Gastroesophageal sphincter (tissue), 4 donors: ENCODE measurements around the gene FBXO8. TPM values are rescaled to one million over a fixed set of nuclear protein-coding genes. Genes with fewer than 3 reads are reported as not detected.

ENCODE experiments used
- ATAC-seq: fragments of 150-250 bp; one replicate; pipeline ENCODE4 v1.9.1; 2016; ENCODE audit warnings: mild to moderate bottlenecking, moderate library complexity
- H3K27ac ChIP-seq, 4 donors: fragments of 200-600 bp; sonication (generic) in 3 of 4; 1 replicate in 3 of 4; 2 replicates in 1 of 4; pipeline ENCODE4 v1.5.1; 2016 to 2019
- H3K27me3 ChIP-seq: fragments of 200-600 bp; sonication (generic); one replicate; pipeline ENCODE4 v1.5.1; 2019
- H3K36me3 ChIP-seq, 2 donors: fragments of 200-600 bp; sonication (generic); one replicate each; pipeline ENCODE4 v1.5.1; 2019; ENCODE audit warnings: control low read depth in 1 of 2
- H3K4me1 ChIP-seq, 3 donors: fragments of 200-600 bp; sonication (generic); 1 replicate in 2 of 3; 2 replicates in 1 of 3; pipeline ENCODE4 v1.5.1; 2016 to 2019; ENCODE audit warnings: control low read depth in 2 of 3
- H3K4me3 ChIP-seq, 2 donors: fragments of 200-600 bp; sonication (generic); one replicate each; pipeline ENCODE4 v1.5.1; 2019; ENCODE audit warnings: mild to moderate bottlenecking in 1 of 2, moderate library complexity in 1 of 2
- H3K9me3 ChIP-seq, 3 donors: fragments of 200-600 bp; sonication (generic); one replicate each; pipeline ENCODE4 v1.5.1; 2017 to 2019; ENCODE audit warnings: control low read depth in 2 of 3
- EP300 ChIP-seq: sonication (generic); formaldehyde crosslinking; IDR thresholded peaks from one replicate; pipeline ENCODE4 v1.6.1; 2017; ENCODE audit warnings: antibody characterized with exemption, mild to moderate bottlenecking
- POLR2A ChIP-seq, 2 donors: fragments of 450-650 bp; IDR thresholded peaks; one replicate each; pipeline ENCODE4 v1.6.1; 2017; ENCODE audit warnings: antibody characterized with exemption in 2 of 2, mild to moderate bottlenecking in 2 of 2, moderate library complexity in 1 of 2
- POLR2AphosphoS5 ChIP-seq: sonication (generic); formaldehyde crosslinking; IDR thresholded peaks from one replicate; pipeline ENCODE4 v1.6.1; 2017; ENCODE audit warnings: antibody characterized with exemption
- WGBS, 2 donors: methylation state at CpG; one replicate each; pipeline ENCODE4 v1.1.5; 2018; ENCODE audit warnings: low coverage in 1 of 2; 5-methylcytosine and 5-hydroxymethylcytosine counted together
- total RNA-seq, 4 donors: library from RNA; depleted of rRNA; stranded (reverse); fragments of >200 nt; gene quantifications; one replicate each; pipeline ENCODE4 v1.1.0, GENCODE V29; 2016
- TF ChIP-seq, protein P1 (sequence below), 4 experiments: fragments of 200-600 bp in 2 of 4; fragments of 450-650 bp in 2 of 4; sonication (generic) in 1 of 4; IDR thresholded peaks; one replicate each; pipeline ENCODE4 v1.5.1; 2017 to 2019; ENCODE audit warnings: antibody characterized with exemption in 4 of 4, mild to moderate bottlenecking in 2 of 4, moderate library complexity in 2 of 4

The FBXO8 gene
- total RNA-seq, 4 donors from 2014 or later, result 39.0 to 64.7 (median 58.8) TPM

- Histone ChIP-seq H3K4me3 (no peak overlapping the region), H3K36me3 (peaks cover 0 to 37% of the 10 kb centered on the region in 2 donors), H3K27ac (no peak overlapping the region), H3K27me3 (no peaks in the 10 kb centered on the region), H3K4me1 (no peaks in the 10 kb centered on the region), H3K9me3 (no peaks in the 10 kb centered on the region)
- 86% methylated on average over 3 of the region's 3 CpGs for WGBS, 2 donors
- no peak for ATAC-seq
- TF ChIP-seq POLR2A (IDR thresholded peaks at IDR 0.05), result no peak
- no peak for TF ChIP-seq POLR2AphosphoS5
- no peak for TF ChIP-seq EP300
- TF ChIP-seq, protein P1, sequence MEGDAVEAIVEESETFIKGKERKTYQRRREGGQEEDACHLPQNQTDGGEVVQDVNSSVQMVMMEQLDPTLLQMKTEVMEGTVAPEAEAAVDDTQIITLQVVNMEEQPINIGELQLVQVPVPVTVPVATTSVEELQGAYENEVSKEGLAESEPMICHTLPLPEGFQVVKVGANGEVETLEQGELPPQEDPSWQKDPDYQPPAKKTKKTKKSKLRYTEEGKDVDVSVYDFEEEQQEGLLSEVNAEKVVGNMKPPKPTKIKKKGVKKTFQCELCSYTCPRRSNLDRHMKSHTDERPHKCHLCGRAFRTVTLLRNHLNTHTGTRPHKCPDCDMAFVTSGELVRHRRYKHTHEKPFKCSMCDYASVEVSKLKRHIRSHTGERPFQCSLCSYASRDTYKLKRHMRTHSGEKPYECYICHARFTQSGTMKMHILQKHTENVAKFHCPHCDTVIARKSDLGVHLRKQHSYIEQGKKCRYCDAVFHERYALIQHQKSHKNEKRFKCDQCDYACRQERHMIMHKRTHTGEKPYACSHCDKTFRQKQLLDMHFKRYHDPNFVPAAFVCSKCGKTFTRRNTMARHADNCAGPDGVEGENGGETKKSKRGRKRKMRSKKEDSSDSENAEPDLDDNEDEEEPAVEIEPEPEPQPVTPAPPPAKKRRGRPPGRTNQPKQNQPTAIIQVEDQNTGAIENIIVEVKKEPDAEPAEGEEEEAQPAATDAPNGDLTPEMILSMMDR (IDR thresholded peaks at IDR 0.05), result no peak
Measured at GRCh38 chr4:174241162-174241561, 42.3 kb downstream of the FBXO8 start.

GRCh38 chr4:174236359-174236758 is 47.1 kb downstream of the FBXO8 start:
- Histone ChIP-seq H3K27me3 (no peaks in the 10 kb centered on the region), H3K4me3 (no peak overlapping the region), H3K27ac (no peak overlapping the region), H3K36me3 (peaks cover 0 to 55% of the 10 kb centered on the region in 2 donors), H3K9me3 (no peaks in the 10 kb centered on the region), H3K4me1 (no peaks in the 10 kb centered on the region)
- no peak for ATAC-seq
- WGBS, 2 donors, result 71 to 100% methylated on average over 3 of the region's 3 CpGs
- no peak for TF ChIP-seq POLR2A (IDR thresholded peaks at IDR 0.05)
- no peak for TF ChIP-seq POLR2AphosphoS5
- TF ChIP-seq, protein P1 (IDR thresholded peaks at IDR 0.05), result no peak
- no peak for TF ChIP-seq EP300

- Histone ChIP-seq H3K4me3 (no peak overlapping the region), H3K4me1 (no peaks in the 10 kb centered on the region), H3K27me3 (peaks cover under 1% of the 10 kb centered on the region), H3K27ac (no peak overlapping the region), H3K9me3 (no peaks in the 10 kb centered on the region), H3K36me3 (peaks cover 0 to 13% of the 10 kb centered on the region in 2 donors)
- no peak for ATAC-seq
- TF ChIP-seq EP300 (no peak), POLR2A (IDR thresholded peaks at IDR 0.05) (no peak)
- TF ChIP-seq, protein P1 (IDR thresholded peaks at IDR 0.05), result no peak
- 92 to 95% methylated on average over 4 of the region's 4 CpGs for WGBS, 2 donors
Measured at GRCh38 chr4:174230680-174231079, 52.8 kb downstream of the FBXO8 start.

DNA sequence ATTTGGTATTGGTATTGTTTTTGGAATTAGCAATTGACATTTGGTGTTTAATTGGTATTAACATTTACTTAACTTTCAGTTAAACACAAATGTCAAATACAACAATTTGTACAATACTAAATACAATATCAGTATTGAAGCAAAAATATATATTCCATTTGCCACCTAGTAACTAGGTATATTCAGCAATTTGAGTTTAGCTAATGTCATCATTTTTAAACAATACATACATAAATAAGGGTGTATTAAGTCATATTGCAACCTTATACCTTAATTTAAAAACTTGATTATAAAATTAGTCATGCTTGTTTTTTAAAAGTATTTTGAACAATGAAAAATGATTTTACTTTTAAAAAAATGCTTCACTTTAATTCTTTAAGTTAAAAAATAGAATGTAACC is 53.3 kb downstream of the FBXO8 start:
- no peak for TF ChIP-seq EP300
- no peak for TF ChIP-seq POLR2AphosphoS5
- no peak for TF ChIP-seq POLR2A (IDR thresholded peaks at IDR 0.05)
- TF ChIP-seq, protein P1 (IDR thresholded peaks at IDR 0.05), result no peak
- H3K27me3 ChIP-seq, result peaks cover 3% of the 10 kb centered on the region
- H3K4me3 ChIP-seq, result no peak overlapping the region
- no peak for ATAC-seq
- H3K27ac ChIP-seq, result no peak overlapping the region
- peaks cover 0 to 8% of the 10 kb centered on the region in 2 donors for H3K36me3 ChIP-seq
- H3K4me1 ChIP-seq, result no peaks in the 10 kb centered on the region
- no peaks in the 10 kb centered on the region for H3K9me3 ChIP-seq

DNA sequence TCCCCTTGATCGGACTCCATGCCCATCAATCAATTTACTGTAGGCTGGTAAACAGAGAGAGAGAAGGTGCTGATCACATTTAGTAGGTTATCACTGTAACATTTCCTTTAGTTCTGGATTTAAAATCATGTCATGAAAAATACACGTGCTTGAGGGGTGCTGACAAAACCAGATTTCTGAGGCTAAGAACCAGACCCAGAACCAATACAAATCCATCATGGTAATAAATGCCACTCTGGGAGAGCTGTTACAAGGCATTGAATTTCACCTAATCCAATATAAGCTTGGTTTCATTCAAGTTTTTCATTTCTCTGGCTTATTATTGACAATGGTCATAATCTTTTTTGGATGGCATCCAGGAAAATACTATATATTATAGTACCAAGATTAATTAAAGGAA is 54.5 kb downstream of the FBXO8 start:
- H3K9me3 ChIP-seq, result no peaks in the 10 kb centered on the region
- H3K27ac ChIP-seq, result no peak overlapping the region
- H3K4me3 ChIP-seq, result no peak overlapping the region
- WGBS, 2 donors, result 70 to 91% methylated on average over 1 to 2 of the region's 2 CpGs
- no peak for ATAC-seq
- H3K36me3 ChIP-seq, result no peaks in the 10 kb centered on the region
- H3K4me1 ChIP-seq, result no peaks in the 10 kb centered on the region
- TF ChIP-seq, protein P1 (IDR thresholded peaks at IDR 0.05), result no peak
- TF ChIP-seq POLR2AphosphoS5 (no peak), EP300 (no peak), POLR2A (IDR thresholded peaks at IDR 0.05) (no peak)
- peaks cover 3% of the 10 kb centered on the region for H3K27me3 ChIP-seq
